Measurements from ENCODE around the gene LRP6.
"Not testable (repeated sequence)": the region's sequence is repeated elsewhere in the genome, so short reads cannot be mapped to it uniquely, and the experiment has no call there.

Gene LRP6

DNA sequence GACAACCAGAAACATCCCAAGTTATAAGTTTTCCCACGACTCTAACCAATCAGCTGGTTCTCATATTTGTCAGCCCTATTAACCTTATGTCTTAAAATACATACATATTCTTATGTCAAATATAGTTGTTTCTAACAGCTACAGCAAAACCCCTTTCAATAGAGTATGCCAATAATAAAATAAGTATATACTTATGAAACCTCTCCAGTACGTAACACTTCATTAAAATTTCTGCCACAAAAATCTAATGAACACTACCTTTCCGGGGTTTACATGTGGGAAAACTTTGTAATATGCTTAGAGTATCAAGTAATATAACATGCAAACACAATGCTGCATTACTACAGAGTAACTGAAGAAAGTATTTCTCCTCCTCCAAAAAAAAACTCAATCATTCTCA, 1.8 kb downstream of the LRP6 start:
- no peak for DNase-seq

DNA sequence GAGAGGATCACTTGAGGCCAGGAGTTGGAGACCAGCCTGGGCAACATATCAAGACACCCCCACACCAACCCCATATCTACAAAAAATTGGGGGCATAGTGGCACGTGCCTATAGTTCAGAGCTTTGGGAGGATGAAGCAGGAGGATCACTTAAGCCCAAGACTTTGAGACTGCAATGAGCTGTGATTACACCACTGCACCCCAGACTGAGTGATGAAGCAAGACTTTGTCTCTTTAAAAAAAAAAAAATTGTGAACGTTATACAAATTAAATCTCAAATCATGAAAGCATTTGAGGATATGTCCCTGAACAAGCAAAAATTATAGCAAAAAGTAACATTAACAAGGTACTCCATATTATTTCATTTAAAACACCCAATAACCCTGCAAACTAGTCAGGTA, 2.9 kb downstream of the LRP6 start:
- DNase-seq = no peak

DNA sequence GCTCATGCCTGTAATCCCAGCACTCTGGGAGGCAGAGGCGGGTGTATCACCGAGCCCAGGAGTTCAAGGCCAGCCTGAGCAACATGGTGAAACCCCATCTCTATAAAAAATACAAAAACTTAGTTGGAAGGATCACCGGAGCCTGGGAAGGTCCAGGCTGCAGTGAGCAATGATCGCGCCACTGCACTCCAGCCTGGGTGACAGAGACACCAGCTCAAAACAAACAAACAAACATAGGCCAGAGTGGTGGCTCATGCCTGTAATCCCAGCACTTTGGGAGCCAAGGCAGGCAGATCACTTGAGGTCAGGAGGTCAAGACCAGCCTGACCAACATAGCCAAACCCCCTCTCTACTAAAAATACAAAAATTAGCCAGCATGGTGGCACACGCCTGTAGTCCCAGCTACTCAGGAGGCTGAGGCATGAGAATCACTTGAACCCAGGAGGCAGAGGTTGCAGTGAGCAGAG, 10.5 kb downstream of the LRP6 start:
- DNase-seq = not testable (repeated sequence)

DNA sequence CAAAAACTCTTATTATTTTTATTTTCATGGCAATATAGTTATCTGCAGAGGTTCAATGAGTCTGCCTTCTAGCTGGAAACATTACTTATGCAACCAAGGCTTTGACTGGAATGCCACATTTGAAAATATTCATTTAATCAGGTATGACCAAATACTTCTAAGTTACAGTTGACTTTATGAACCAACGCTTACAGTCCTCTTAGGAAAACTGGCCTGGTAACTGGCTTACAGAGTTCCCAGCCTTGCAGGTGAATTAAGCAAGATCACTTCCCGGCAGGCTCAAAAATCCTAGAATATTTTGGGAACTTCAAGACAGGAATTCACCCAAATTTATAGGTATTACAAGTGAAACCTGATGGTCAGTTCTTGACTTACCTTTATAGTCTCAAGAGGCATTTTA, 12.3 kb downstream of the LRP6 start:
- DNase-seq = no peak

DNA sequence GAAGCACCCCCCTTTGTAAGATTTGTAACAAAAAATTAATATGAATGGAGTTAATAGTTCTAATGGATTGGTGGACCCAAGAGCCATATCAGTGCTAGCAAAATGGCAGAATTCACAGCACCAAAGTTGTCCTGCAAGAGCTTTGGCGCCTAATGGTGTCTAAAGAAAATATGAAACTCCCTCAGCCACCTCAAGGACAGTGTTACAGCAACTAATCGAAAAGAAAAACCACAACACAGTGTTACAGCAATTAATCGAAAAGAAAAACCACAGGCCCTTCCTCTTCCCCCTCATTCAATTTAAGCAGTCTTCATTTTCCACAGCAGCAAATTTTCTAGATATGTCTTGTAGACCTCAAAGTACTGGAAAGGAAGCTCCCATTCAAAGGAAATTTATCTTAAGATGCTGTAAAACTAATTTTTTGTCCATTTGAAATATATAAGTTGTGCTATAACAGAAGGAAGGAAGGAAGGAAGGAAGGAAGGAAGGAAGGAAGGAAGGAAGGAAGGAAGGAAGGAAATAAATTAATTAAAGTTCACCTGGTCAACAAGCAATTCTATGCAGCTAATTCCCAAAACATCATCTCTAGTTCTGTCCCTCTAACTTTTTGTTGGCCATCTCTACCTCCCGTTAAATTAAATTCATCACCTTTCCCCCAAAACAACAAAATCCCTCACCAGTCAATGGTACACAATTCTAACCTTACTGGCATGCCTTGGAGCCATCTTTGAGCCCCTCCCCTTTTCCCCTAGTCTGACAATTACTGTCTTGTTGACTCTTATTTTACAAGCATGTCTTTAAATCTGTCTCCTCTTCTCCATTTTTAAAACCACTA, 17.4 kb downstream of the LRP6 start:
- no peak for DNase-seq

DNA sequence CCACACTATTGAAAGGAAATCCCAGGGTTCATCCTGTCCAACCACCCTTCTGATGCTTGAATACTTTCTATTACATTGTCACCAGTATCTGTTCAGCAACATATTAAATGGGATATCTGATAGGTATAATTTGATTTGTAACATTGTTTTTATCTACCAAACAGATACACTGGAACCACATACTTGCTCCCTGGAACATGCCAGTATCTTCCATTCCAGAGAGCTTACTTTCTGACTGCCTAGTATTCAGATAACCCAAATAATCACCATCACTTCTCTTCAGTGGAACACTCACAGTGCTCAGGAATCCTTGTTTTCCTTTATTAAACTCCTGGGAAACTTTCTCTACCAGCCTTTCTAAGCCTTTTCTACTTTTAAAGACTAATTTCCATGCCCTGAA, 19.3 kb downstream of the LRP6 start:
- no peak for DNase-seq

DNA sequence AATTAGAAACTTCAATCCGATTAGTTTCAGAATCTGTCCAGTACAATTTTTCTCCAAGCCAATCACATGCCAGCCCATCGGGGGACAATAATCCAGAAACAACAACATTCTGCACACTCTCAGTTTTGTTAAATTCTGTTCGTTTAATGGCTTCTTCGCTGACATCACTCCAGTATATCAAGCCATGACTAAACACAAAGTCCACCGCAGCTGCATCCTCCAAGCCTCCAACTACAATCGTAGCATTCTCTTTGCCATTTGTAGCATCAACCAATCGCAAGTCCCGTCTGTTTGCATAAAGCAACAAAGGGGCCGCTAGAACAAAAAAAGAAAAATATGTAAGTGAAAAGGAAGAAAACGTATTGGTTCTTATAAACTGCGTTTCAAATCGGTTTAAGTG, 22.5 kb downstream of the LRP6 start:
- no peak for DNase-seq

DNA sequence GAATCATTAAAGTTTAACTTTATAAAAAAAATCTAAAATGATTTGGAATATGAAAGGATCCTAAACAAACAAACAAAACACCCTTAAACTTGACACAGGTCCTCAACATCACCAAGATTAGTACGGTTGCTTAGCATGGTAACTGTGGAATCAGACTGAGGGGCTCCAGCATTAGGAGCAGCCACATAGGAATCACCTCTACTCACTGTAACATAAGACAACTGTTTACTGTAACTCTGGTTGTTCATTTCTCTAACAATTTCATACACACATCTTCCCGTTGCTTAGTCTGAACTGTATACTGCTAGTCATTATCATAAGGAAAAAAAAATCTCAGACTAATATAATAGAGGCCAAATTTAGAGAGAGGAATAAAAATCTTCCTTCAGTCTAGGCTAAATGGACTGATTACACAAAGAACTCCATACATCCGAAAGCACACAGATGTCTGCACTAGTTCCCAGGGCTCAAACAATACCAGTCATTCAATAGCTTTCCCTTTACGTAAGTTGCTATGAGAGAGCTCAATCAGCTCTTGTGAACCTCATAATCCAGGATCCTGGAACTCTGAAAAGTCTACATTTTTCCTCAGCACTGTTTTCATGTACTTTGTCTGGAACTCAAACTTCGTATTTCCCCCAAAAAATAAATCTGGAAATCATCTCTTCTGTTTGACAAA, 26.0 kb downstream of the LRP6 start:
- DNase-seq = peak; percentile 66

DNA sequence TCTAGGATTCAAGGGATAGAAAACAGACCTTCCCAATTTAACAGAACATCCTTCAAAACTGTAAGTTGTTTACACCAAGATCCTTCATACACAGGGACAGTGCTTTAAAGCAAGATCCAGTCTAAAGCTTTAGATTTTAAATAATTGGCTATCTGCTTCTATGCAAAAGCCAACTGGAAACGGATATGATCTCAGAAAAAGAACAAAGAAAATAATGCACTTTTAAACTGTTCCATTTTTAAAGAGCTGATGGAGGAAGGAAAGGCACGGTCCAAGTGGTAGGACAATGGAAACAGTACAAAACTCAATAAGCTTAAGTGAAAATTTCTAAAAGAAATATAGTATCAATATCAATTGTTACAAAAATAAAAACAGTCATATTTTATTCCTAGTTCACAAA, 27.7 kb downstream of the LRP6 start:
- no peak for DNase-seq

DNA sequence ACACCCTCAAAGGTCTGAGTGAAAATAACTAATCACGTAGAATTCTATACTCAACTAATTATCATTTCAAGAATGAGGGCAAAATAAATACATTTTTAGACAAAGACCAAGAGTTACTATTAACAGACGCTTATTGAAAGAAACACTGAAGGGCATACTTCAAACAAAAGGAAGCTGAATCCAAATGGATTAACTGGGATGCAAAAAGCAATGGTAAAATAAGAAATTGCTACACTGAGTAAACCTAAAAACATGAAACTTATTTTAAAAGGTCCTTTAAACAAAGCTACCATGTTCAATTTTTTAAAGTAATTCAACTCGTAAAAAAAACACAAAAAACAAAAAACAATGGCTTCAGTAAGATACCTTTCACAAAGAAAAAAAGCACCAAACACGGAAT, 28.2 kb downstream of the LRP6 start:
- no peak for DNase-seq

DNA sequence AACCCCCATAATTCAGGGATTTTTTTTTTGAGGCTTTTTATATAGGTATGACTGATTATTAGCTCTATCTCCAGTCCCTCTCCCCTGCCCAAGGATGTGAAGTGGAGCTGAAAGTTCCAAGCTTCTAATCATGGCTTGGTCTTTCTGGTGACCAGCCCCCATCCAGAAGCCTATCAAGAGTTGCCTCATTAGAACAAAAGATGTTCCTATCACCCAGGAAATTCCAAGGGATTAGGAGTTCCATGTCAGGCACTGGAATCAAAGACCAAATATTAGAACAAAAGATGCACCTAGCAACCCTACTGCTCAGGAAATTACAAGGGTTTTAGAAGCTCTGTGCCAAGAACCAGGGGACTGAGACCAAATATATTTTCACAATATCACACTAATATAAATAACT, 29.9 kb downstream of the LRP6 start:
- DNase-seq = no peak

DNA sequence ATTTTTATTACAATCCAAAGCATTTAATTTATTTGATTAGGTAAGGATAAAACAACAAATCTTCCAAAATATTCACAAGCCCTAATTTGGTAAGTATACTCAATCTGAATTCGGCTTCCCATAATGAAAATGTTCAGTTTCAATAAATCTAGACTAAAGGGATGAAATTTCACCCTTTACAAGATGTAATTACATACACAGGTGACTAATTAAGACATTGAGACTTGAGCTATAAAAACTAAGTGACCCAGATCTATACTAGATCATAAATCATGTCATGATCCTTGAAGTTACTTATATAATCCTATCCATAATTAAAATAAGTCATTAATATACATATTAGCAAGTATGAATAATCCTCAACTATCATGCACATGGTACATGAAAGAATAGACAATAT, 36.6 kb downstream of the LRP6 start:
- no peak for DNase-seq

DNA sequence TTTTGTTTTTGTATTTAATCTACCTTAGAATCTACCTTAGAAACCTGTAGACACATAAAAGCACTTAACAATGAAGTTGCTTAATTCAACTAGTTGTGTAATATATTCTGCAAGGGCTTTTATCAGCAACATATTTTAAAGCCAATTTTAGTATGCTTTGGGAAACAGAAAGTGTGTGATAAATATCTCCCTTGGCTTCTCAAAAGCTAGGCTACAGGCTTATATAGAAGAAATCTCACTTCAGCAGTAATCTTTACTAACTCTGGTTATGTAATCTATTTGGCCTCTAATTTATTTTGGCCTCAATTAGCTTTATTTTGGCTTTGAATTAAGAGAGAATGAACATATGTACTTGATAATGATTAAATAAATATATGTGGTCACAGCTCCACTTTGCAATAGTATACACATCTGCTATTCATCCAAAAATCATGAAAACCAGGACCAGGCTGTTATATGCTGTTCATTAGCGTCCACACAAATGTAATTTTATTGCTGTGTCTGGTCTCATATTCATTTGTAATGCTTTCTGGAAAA, 37.2 kb downstream of the LRP6 start:
- DNase-seq = no peak

DNA sequence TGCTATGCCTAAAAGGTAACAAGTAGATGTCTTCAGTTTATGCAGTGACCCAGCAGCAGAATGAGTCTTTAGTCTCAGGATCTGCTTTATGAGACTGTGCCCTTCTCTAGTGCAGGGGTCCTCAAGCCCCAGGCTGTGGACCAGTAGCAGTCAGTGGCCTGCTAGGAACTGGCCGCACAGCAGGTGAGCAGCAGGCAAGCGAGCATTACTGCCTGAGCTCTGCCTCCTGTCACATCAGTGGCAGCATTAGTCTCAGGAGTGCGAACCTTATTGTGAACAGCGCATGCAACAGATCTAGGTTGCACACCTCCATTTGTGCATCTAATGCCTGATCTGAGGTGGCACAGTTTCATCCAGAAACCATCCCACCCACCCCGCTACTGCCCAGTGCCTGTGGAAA, 38.4 kb downstream of the LRP6 start:
- peak; percentile 11 for DNase-seq

DNA sequence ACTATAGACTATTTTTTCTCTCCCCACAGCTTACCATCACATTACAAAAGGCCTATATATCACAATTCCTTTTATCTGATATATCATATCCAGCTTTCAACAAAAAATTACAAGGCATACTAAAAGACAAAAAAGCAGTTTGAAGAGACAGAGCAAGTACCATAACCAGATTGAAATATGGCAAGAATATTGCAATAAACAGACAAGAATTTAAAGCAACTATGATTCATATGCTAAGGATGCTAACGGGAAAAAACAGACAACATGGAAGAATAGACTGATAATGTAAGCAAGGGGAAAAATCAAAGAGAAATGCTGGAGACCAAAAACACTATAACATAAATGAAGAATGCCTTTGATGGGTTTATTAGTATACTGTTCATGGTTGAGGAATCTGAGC, 40.7 kb downstream of the LRP6 start:
- no peak for DNase-seq

DNA sequence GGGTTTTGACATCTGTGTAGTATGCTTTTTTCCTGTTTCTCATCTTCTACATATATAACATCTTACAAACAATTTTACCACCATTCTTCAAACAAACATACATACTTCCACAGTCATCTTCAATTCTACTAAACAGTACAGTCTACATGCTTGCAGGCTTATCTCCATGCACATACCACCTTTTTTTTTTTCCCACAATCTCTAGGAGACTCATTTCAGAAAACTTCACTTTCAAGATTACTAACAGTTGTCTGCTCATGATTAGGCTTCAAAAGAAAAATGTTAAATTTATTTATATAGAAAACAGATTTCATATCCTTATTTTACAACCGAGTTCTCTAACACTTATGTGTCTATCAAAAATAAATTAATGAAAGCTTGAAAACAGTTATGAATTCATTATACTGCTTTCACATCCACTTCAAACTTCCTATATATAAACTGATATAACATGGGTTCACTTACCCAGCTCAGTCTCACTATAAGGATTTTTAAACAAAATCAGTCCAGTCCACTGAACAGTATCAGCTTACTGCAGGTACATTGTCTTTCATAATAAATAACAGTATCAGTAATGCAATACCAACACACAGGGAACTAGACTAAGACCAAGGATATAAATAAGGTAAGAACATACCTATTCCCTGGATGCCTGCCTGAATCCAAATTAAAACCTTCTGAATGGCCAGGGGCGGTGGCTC, 42.5 kb downstream of the LRP6 start:
- DNase-seq = no peak

DNA sequence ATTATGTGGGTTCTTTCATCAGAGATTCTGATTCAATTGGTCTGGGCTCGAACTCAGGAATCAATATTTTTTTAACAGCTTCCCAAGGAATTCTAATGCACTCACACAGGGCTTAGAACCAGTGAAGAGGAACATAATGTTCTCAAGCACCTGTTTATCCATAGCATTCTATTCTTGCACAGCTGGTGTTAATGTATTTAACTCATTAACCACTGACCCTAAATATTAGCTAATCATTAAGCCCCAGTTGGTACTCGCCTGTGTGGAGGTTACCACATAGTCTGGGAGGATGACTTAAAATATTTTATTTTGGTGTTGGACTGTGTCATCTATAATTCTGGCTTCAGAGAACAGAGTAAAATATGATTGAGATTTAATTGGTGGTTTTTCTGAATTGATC, 45.3 kb downstream of the LRP6 start:
- no peak for DNase-seq

DNA sequence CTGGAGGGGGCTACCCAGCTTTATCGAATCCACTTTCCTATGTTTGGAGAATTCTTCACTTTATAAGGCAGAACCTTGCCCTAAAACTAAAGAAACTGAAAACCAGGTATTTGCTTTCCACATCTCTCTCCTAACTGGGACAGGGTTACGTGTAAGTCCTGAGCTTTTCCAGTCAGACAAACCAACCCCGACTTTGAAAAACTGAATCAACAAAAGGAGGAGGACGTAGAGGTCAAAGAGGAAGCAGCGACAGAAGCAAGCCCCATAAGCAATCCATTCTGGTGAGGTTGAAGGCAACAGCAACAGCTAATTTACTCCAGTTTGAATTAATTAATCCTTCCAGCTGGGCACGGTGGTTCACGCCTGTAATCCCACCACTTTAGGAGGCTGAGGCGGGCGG, 47.2 kb downstream of the LRP6 start:
- DNase-seq = no peak

DNA sequence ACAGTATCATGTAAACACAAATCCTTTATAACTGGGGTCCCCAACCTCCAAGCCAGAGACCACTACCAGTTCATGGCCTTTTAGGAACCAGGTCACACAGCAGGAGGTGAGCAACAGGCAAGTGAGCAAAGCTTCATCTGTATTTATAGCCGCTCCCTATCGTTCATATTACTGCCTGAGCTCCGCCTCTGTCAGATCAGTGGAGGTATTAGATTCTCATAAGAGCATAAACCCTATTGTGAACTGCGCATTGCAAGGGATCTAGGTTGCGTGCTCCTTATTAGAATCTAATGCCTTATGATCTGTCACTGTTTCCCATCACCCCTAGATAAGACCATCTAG, 49.9 kb downstream of the LRP6 start:
- no peak for DNase-seq

DNA sequence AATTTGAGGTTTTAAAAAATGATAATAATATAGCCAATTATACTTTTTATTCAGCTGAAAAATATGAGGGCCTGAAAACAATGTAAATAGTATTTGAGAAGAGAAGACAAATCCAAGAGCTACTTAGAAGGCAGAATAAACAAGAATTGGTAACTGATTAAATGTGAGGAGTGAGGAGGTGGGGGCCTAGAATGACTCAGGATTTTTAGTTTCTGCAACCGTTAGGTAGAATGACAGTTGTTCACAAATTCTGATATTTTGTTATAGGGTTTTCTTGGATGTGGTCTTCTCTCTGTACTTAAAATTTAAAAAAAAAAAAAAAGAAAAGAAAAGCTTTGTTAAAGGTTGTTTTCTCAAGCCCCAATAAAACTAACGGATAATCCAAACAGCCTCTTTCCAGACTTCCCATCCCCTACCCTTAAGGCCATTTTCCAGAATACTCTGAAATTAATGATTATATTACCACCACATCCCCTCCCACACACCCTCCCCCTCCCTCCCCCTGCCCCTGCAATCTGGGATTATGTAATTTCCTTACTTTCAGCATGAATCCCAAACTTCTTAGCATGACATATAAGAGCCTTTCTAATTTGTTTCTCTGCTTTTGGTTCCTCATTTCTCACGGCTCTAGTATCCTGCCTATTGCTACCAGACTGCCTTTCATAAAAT, 50.4 kb downstream of the LRP6 start:
- DNase-seq = no peak

DNA sequence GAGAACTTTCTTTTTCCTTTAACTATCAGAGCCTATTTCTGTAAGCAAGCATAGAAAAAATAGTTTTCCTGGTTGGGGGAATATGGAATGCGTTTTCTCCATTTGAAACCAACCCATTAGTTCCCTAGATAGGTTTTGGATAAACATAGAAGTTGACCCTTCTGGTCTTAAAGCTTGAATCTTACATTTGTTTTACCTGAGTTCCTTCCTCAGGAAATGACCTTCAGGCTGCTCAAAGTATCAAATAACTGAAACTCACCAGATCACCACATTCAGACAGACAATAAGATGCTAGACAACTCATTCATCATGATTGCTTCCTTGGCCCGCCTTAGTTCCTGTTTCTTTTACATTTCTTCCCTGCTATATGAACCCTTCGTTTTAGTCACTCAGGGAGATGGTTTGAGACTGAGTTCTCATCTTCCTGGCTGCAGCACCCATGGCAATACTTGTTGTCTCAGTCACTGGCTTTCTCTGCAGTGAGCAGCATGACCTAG, 52.2 kb downstream of the LRP6 start:
- DNase-seq = no peak

DNA sequence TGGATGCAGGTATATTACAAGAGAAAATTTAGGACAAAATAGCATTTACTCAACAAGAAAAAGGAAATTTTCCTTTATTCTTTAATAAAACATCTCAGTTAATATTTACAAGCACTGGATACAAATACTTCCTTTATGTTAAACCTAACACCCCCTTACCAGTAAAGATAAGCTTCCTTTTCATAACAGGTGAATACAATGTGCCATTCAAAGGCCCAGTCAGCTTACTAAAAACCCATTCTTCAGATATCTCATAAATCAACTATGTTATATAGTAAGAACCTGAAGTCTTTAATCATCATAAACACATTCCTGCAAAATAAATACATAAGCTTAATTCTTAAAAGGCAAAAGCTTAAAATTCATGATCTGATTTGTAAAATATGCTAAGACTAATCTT, 52.6 kb downstream of the LRP6 start:
- DNase-seq = no peak

DNA sequence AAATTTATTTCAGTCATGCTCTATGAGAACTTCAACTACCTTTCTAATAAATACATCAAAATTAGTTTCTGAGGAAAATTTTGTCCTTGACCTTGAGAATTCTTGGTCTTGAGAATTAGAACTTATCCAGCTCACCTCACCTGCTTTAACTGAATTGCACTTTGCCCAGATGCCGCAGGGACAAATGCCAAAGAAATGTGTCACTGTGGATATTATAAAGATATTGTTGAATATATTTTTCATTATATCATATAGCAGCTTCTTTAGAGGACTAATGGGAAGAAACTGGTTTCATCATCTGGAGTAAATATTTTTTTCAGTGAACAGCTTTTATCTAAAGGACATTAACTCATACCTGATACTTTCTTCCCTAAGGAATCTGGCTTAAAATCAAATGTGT, 54.1 kb downstream of the LRP6 start:
- DNase-seq = no peak

All from retina (tissue), 1 donor.